T-helper 1 cell (primary cell): ENCODE data around the gene CRKL.
"Not testable (repeated sequence)": the region's sequence is repeated elsewhere in the genome, so short reads cannot be mapped to it uniquely, and the experiment has no call there.

ENCODE experiments used
- DNase-seq, 5 donors: peaks; one replicate each; pipeline ENCODE4 v3.0.0-alpha.2; 2012 to 2020

CRKL gene

GRCh38 chr22:20967697-20968211 is 50.5 kb downstream of the CRKL start:
- no peak for DNase-seq

DNA sequence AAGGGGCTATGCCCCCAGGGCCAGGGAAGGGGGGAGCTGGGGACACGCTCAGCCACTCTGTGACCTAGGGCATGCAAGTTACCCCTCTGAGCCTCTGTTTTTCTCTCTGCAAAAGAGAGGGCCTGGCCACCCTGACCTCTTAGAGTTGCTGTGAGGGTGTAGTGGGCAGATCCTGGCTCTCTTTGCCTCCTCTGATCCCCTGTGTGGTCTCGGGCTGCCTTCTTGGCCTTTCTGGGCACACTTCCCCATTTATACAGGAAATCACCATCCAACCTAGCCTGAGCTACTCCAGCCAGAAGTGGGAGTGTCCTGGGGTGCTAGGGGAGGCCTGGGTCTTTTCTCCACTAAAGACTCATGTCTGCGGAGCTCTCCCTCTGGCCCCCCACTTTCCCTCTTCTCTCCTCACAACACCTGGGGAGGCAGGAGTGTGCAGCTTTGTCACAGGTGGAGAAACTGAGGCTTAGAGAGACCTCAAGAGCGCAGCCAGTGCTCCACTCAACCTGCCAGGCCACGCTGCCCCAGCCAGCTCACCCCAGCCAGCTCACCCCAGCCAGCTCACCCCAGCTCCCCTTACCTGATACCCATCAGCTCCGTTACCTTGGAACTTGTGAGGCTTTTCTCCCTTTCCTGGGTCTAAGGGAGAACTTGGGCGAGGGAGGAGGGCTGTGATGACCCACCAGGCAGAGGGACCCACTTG is 51.2 kb downstream of the CRKL start:
- no peak for DNase-seq

DNA sequence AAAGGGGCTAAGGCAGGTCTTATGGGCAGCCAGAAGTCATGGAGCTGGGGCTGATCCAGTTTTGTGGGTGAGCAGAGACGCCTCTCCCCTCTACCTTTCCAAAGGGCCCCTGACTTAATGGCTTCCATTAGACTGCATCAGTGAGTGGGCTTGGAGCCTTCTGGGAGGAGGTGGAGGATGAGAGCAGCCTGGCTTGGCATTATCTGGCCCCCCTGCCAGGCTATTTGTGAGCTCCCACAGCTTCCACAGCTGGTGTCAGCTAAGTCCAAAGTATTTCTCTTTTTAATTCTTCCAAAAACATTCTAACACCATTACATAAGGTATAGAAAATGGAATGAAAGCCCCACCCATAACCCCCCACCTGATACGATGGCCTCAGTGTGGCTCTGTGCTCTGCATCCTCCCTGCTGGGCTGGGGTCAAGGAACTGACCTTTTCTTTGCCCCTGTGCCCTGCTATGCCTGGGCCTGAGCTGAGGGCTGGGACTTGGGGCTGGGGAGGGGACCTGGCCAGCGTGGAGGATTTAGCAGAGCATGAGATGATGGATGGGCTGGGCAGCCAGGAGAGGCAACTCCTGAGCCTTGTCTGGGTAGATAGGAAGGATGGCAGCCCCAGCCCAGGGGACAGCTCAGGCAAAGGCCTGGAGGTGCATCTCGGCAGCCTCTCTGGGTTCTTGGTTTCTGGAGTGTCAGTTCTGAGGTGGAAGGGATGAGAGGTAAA is 53.9 kb downstream of the CRKL start:
- DNase-seq, result no peak

- not testable (repeated sequence) for DNase-seq
These were observed 54.9 kb downstream of the CRKL start for GRCh38 chr22:20972014-20972694.

GRCh38 chr22:20972933-20973577 is 55.8 kb downstream of the CRKL start:
- no peak for DNase-seq

- DNase-seq, result no peak
These were observed 56.6 kb downstream of the CRKL start for GRCh38 chr22:20973634-20974286.

- DNase-seq, result no peak
These were observed 57.2 kb downstream of the CRKL start for GRCh38 chr22:20974336-20974955.

- DNase-seq, result no peak
These were observed 58.5 kb downstream of the CRKL start for GRCh38 chr22:20975541-20976290.

GRCh38 chr22:20976291-20976877 is 59.2 kb downstream of the CRKL start:
- DNase-seq, result no peak

GRCh38 chr22:20977019-20977418 is 59.8 kb downstream of the CRKL start:
- DNase-seq, result no peak

DNA sequence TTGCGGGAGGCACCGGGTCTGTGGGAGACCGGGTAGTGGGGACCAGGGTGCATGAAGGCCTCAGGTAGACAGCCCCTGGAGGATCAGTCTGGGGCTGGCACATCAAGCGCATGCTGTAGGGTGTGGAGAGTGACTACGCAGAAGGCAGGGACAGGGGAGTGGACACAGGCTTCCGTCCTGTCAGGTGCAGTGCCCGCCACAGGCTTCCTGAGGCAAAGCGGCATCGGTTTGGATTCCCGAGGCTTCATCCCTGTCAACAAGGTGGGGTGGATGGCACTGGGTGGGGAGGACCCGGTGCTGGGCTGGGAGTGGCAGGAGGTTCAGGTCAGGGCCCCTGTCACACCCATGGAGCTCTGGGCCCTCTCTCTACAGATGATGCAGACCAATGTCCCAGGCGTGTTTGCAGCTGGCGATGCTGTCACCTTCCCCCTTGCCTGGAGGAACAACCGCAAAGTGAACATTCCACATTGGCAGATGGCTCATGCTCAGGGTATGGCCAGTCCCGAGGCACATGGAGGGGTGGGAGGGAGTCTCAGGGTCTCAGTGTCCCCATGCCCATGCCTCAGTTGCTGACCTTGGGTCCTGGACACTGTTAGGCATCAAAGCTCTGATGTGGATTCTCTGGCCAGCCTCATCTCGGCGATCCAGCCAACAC is 60.4 kb downstream of the CRKL start:
- no peak for DNase-seq

- no peak for DNase-seq
These were observed 61.2 kb downstream of the CRKL start for GRCh38 chr22:20978419-20978818.

- peak; percentile 36 to 60 (median 55) for DNase-seq
These were observed 62.1 kb downstream of the CRKL start for GRCh38 chr22:20979243-20979809.

- DNase-seq, result no peak
These were observed 62.8 kb downstream of the CRKL start for GRCh38 chr22:20979940-20980453.

DNA sequence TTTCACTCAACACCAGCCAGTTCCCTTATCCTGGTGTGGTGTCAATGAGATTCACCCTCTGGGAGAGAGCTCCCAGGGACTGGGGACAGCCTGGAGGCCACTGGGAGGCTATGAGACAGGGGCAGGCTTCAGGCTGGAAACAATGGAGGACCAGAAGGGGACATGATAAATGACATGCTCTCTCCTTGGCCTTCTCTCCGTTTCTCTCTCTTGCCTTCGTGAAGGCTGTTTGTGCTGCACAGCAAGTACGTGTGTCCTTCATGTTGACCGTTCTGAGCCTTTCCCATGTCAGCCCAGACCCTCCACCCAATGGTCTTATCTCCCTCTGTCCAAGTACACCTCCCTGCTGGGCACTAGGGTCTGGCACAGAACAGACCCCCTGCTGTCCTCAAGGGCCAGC is 63.3 kb downstream of the CRKL start:
- no peak for DNase-seq

GRCh38 chr22:20980938-20981722 is 63.9 kb downstream of the CRKL start:
- DNase-seq, result no peak

GRCh38 chr22:20981787-20982562 is 64.8 kb downstream of the CRKL start, which contains the start of gene LZTR1:
LZTR1 (plus strand) TSS chr22:20982297; CDS start chr22:20982372, 75 bp downstream.
- DNase-seq, result peak; percentile 36 to 80 (median 51)

GRCh38 chr22:20982563-20982882 is 65.3 kb downstream of the CRKL start:
- DNase-seq, result no peak
